IPS-15b (cell line): ENCODE measurements around the gene MGST3.
"Not testable (repeated sequence)": the region's sequence is repeated elsewhere in the genome, so short reads cannot be mapped to it uniquely, and the experiment has no call there.

Experiments
- H3K27me3 ChIP-seq: one replicate; pipeline ENCODE4 v1.6.1; 2013; ENCODE audit warnings: low read length; ENCODE audit not compliant: control insufficient read depth, insufficient read depth
- H3K36me3 ChIP-seq: one replicate; pipeline ENCODE4 v1.6.1; 2013; ENCODE audit warnings: low read length; ENCODE audit not compliant: control insufficient read depth, insufficient read depth
- H3K4me1 ChIP-seq: one replicate; pipeline ENCODE4 v1.6.1; 2013; ENCODE audit warnings: mild to moderate bottlenecking, low read length; ENCODE audit not compliant: control insufficient read depth, insufficient read depth
- H3K4me3 ChIP-seq: one replicate; pipeline ENCODE4 v1.5.1; 2013; ENCODE audit warnings: low read depth, low read length
- H3K9ac ChIP-seq: one replicate; pipeline ENCODE4 v1.6.1; 2013; ENCODE audit warnings: low read depth, mild to moderate bottlenecking, low read length
- H3K9me3 ChIP-seq: one replicate; pipeline ENCODE4 v1.6.1; 2013; ENCODE audit warnings: mild to moderate bottlenecking, low read length; ENCODE audit not compliant: control insufficient read depth, insufficient read depth

Gene MGST3

DNA sequence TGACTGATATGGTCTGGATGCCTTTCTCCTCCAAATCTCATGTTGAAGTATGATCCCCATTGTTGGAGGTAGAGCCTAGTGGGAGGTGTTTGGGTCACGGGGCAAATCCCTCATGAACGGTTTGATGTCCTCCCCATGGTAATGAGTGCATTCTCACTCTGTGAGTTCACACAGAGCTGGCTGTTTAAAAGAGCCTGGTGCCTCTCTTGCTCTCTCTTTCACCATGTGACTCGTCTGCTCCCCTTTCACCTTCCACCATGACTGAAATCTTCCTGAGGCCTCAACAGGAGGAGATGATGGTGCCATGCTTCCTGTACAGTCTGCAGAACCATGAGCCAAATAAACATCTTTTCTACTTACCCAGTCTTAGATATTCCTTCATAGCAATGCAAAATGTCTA lies 37.1 kb downstream of the MGST3 start:
- H3K9ac ChIP-seq, result no peak overlapping the region
- H3K4me1 ChIP-seq, result no peaks in the 10 kb centered on the region
- no peak overlapping the region for H3K4me3 ChIP-seq
- H3K27me3 ChIP-seq, result no peaks in the 10 kb centered on the region
- no peaks in the 10 kb centered on the region for H3K9me3 ChIP-seq
- peaks cover 6% of the 10 kb centered on the region for H3K36me3 ChIP-seq

DNA sequence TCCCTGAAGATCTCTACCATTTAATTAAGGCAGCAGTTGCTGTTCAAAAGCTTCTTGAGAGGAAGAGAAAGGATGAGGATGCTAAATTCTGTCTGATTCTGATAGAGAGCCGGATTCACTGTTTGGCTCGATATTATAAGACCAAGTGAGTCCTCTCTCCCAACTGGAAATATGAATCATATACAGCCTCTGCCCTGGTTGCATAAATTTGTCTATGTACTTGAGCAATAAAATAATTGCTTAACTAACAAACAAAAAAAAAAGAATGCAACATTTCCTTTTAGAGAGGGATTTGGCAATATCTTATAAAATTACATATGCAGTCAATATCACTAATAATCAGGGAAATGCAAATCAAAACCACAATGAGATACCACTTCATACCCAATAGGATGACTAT lies 40.5 kb downstream of the MGST3 start:
- Histone ChIP-seq H3K9ac (no peak overlapping the region), H3K4me3 (no peak overlapping the region), H3K36me3 (peaks cover 6% of the 10 kb centered on the region), H3K27me3 (no peaks in the 10 kb centered on the region), H3K9me3 (no peaks in the 10 kb centered on the region), H3K4me1 (no peaks in the 10 kb centered on the region)

DNA sequence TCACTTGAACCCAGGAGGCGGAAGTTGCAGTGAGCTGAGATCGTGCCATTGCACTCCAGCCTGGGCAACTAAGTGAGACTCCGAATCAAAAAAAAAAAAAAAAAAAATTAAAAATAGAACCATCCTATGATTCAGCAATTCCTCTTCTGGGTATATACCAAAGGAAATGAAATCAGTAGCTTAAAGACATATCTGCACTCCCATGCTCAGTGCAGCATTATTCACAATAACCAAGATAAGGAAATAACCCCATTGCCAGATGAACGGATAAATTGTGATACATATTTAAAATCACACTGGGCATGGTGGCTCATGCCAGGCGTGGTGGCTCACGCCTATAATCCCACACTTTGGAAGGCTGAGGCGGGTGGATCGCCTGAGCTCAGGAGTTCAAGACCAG lies 43.6 kb downstream of the MGST3 start:
- Histone ChIP-seq H3K4me1 (no peaks in the 10 kb centered on the region), H3K36me3 (no peaks in the 10 kb centered on the region)

DNA sequence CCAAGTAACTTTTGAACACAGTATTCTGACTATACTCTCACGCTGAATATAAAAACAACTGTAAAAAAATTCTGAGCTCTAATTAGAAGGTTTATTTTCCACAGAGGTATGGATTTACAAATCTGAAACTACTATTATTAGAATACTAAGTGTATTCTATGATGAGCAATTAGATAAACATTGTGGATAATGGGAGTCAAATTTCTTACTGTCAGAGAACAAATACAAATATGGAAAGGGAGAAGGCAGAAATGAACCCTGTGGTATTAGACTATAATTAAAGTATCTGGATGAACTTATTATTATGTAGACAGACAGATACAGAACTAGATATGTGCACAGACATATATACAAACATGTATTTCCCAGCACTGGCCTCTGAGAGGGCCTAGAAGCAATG lies 44.8 kb downstream of the MGST3 start:
- Histone ChIP-seq H3K36me3 (no peaks in the 10 kb centered on the region), H3K9me3 (no peaks in the 10 kb centered on the region), H3K4me3 (no peak overlapping the region), H3K9ac (no peak overlapping the region), H3K4me1 (no peaks in the 10 kb centered on the region), H3K27me3 (no peaks in the 10 kb centered on the region)

More for the DNA sequence above, 43.6 kb downstream of the MGST3 start:
- Histone ChIP-seq H3K9ac (no peak overlapping the region), H3K4me3 (no peak overlapping the region), H3K9me3 (no peaks in the 10 kb centered on the region), H3K27me3 (no peaks in the 10 kb centered on the region)

DNA sequence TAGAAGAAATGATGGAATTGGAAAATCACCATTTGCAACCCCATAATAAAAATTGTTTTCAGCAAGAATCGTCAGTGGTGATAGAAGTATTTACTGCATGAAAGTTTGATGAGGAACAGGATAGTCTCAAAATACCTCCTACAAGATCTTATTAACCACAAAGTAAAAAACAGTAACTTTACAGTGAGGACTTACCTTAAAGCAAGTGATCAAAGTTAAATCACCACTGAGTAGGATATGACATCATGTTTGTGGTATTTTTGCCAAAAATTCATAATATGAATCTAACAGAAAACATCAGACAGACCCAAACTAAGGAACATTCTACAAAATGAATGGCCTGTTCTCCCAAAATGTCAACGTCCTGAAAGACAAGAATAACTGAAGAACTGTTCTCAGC lies 47.5 kb downstream of the MGST3 start:
- Histone ChIP-seq H3K4me3 (no peak overlapping the region), H3K36me3 (no peaks in the 10 kb centered on the region), H3K4me1 (no peaks in the 10 kb centered on the region), H3K9ac (no peak overlapping the region), H3K27me3 (no peaks in the 10 kb centered on the region), H3K9me3 (no peaks in the 10 kb centered on the region)

DNA sequence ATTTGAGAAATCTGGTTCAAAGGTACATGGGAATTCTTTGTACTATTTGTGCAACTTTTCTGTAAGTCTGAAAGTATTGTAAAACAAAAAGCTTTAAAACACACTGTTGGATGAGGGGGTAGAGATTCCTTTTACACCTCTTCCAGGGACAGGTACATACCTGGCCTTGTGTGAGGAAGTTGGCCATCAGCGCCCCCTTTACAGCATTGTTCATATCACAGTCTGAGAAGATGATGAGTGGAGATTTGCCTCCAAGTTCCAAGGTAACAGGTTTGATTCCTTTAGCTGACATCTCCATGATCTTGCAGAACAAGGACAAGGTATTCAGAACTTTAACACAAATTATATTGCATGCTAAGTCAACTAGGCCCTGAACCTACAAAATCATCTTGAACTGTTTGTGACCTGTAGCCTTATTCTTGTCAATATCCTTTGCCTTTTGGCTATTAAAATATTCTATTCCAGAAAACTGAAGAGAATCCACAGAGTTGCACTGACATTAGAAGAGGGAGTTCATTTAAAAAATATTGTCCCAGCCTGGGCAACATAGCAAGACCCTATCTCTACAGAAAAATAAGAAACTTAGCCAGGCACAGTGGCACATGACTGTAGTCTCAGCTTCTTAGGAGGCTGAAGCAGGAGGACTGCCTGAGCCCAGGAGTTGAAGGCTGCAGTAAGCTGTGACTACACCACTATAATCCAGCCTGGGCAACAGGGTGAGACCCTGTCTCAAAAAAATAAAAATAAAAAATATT lies 48.4 kb downstream of the MGST3 start:
- no peaks in the 10 kb centered on the region for H3K27me3 ChIP-seq
- no peaks in the 10 kb centered on the region for H3K9me3 ChIP-seq
- H3K4me1 ChIP-seq, result no peaks in the 10 kb centered on the region
- no peak overlapping the region for H3K9ac ChIP-seq
- no peaks in the 10 kb centered on the region for H3K36me3 ChIP-seq
- H3K4me3 ChIP-seq, result no peak overlapping the region

- no peaks in the 10 kb centered on the region for H3K27me3 ChIP-seq
- no peaks in the 10 kb centered on the region for H3K9me3 ChIP-seq
- H3K36me3 ChIP-seq, result no peaks in the 10 kb centered on the region
- H3K4me3 ChIP-seq, result no peak overlapping the region
- H3K9ac ChIP-seq, result no peak overlapping the region
- no peaks in the 10 kb centered on the region for H3K4me1 ChIP-seq
Observed at GRCh38 chr1:165680303-165680702, 49.3 kb downstream of the MGST3 start.

- H3K27me3 ChIP-seq, result not testable (repeated sequence)
Observed at GRCh38 chr1:165680773-165681172, 49.7 kb downstream of the MGST3 start.

GRCh38 chr1:165683848-165684485 lies 52.9 kb downstream of the MGST3 start:
- Histone ChIP-seq H3K27me3 (no peaks in the 10 kb centered on the region), H3K4me1 (no peaks in the 10 kb centered on the region), H3K9ac (no peak overlapping the region), H3K36me3 (no peaks in the 10 kb centered on the region), H3K4me3 (no peak overlapping the region), H3K9me3 (no peaks in the 10 kb centered on the region)

More at GRCh38 chr1:165680773-165681172, 49.7 kb downstream of the MGST3 start:
- H3K9ac ChIP-seq, H3K4me3 ChIP-seq, H3K9me3 ChIP-seq, H3K36me3 ChIP-seq, H3K4me1 ChIP-seq: not testable (repeated sequence)

GRCh38 chr1:165686121-165686970 lies 55.3 kb downstream of the MGST3 start:
- no peak overlapping the region for H3K4me3 ChIP-seq
- H3K9me3 ChIP-seq, result no peaks in the 10 kb centered on the region
- no peaks in the 10 kb centered on the region for H3K4me1 ChIP-seq
- no peak overlapping the region for H3K9ac ChIP-seq
- H3K27me3 ChIP-seq, result no peaks in the 10 kb centered on the region
- peaks cover 5% of the 10 kb centered on the region for H3K36me3 ChIP-seq

DNA sequence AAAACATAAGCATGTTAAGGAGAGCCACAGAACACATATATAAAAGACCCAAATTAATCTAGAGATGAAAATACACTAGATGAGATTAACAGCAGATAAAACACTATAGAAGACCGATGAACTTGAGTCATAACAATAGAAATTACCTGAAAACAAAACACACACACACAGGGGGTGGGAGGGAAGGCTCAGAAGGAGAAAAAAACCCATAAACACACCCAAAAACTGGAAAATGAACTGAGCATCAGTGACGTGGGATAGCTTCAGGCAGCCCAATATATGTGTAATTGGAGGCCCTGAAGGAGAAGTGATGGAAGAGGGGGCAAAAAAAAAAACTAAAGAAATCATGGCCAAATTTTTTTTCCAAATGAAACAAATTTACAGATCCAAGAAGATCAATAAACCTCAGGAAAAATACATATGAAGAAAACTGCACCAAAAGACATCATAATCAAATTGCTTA lies 56.0 kb downstream of the MGST3 start:
- Histone ChIP-seq H3K9ac (no peak overlapping the region), H3K4me1 (no peaks in the 10 kb centered on the region), H3K36me3 (peaks cover 5% of the 10 kb centered on the region), H3K9me3 (no peaks in the 10 kb centered on the region), H3K4me3 (no peak overlapping the region), H3K27me3 (no peaks in the 10 kb centered on the region)
